GM23338 (cell line): ENCODE measurements around the gene STX4. TPM values are rescaled to one million over a fixed set of nuclear protein-coding genes. Genes with fewer than 3 reads are reported as not detected.

ENCODE experiments used
- ATAC-seq: fragments of 200-7000 bp; cut with Tn5 transposase; 3 replicates; pipeline ENCODE4 v1.9.1; 2020
- DNase-seq: peaks from one replicate; pipeline ENCODE4 v3.0.0-alpha.2; 2015; ENCODE audit warnings: low spot score
- H2AFZ ChIP-seq: fragments of 200-600 bp; sonication (generic); 2 replicates; pipeline ENCODE4 v1.8.0; 2016; ENCODE audit warnings: antibody characterized with exemption, mild to moderate bottlenecking, moderate library complexity
- H3F3A ChIP-seq: fragments of 200-600 bp; sonication (generic); replicated peaks from 2 replicates; pipeline ENCODE4 v1.8.0; 2017; ENCODE audit warnings: antibody characterized with exemption, mixed run types, low read depth
- H3K27ac ChIP-seq: fragments of 200-600 bp; sonication (generic); 2 replicates; pipeline ENCODE4 v1.6.1; 2016; ENCODE audit warnings: low read depth
- H3K27me3 ChIP-seq: fragments of 200-600 bp; sonication (generic); 2 replicates; pipeline ENCODE4 v1.8.0; 2016; ENCODE audit warnings: mild to moderate bottlenecking, mixed run types, moderate library complexity; ENCODE audit not compliant: insufficient read depth
- H3K36me3 ChIP-seq: fragments of 200-600 bp; sonication (generic); 2 replicates; pipeline ENCODE4 v1.8.0; 2016; ENCODE audit warnings: mild to moderate bottlenecking; ENCODE audit not compliant: insufficient read depth
- H3K4me1 ChIP-seq: fragments of 200-600 bp; sonication (generic); 2 replicates; pipeline ENCODE4 v1.8.0; 2016; ENCODE audit warnings: mild to moderate bottlenecking, moderate library complexity; ENCODE audit not compliant: insufficient read depth
- H3K4me2 ChIP-seq: fragments of 200-600 bp; sonication (generic); 2 replicates; pipeline ENCODE4 v1.7.1; 2017; ENCODE audit warnings: mixed run types
- H3K4me3 ChIP-seq: fragments of 200-600 bp; sonication (generic); 2 replicates; pipeline ENCODE4 v1.6.1; 2016; ENCODE audit warnings: mixed run types
- H3K79me2 ChIP-seq: fragments of 200-600 bp; sonication (generic); replicated peaks from 2 replicates; pipeline ENCODE4 v1.8.0; 2017; ENCODE audit warnings: mild to moderate bottlenecking; ENCODE audit not compliant: insufficient read depth
- H3K9me2 ChIP-seq: fragments of 200-600 bp; sonication (generic); 2 replicates; pipeline ENCODE4 v1.8.0; 2017; ENCODE audit not compliant: insufficient read depth
- H4K20me1 ChIP-seq: fragments of 200-600 bp; sonication (generic); replicated peaks from 2 replicates; pipeline ENCODE4 v1.8.0; 2017; ENCODE audit warnings: mild to moderate bottlenecking; ENCODE audit not compliant: insufficient read depth
- H3K27ac Mint-ChIP-seq: 2 replicates; pipeline ENCODE4 v1.8.0; 2020; ENCODE audit warnings: inconsistent platforms, mild to moderate bottlenecking, moderate library complexity, mixed read lengths
- H3K27me3 Mint-ChIP-seq: 3 replicates; pipeline ENCODE4 v1.8.0; 2022; ENCODE audit warnings: low read depth, mild to moderate bottlenecking, moderate library complexity, mixed read lengths, inconsistent platforms; ENCODE audit not compliant: insufficient read depth, poor library complexity
- H3K36me3 Mint-ChIP-seq: 3 replicates; pipeline ENCODE4 v1.8.0; 2021; ENCODE audit warnings: low read depth, mild to moderate bottlenecking, inconsistent platforms, moderate library complexity, mixed read lengths
- H3K4me1 Mint-ChIP-seq: 3 replicates; pipeline ENCODE4 v1.8.0; 2020; ENCODE audit warnings: mild to moderate bottlenecking, inconsistent platforms, mixed read lengths
- H3K4me3 Mint-ChIP-seq: 3 replicates; pipeline ENCODE4 v1.8.0; 2021; ENCODE audit warnings: moderate library complexity, mild to moderate bottlenecking, inconsistent platforms, mixed read lengths
- H3K9me3 Mint-ChIP-seq: 3 replicates; pipeline ENCODE4 v1.8.0; 2020; ENCODE audit warnings: moderate library complexity, mild to moderate bottlenecking, inconsistent platforms, mixed read lengths
- CREB1 ChIP-seq: fragments of 250-450 bp; sonication (Bioruptor Pico); IDR thresholded peaks from 2 replicates; pipeline ENCODE4 v1.5.0; 2020; ENCODE audit warnings: low read depth, mild to moderate bottlenecking, moderate library complexity
- EZH2 ChIP-seq: fragments of 200-600 bp; sonication (generic); IDR thresholded peaks from one replicate; pipeline ENCODE4 v1.8.0; 2017; ENCODE audit warnings: antibody characterized with exemption, mild to moderate bottlenecking, low read depth; ENCODE audit not compliant: unreplicated experiment
- EZH2phosphoT487 ChIP-seq: fragments of 200-600 bp; sonication (generic); IDR thresholded peaks from one replicate; pipeline ENCODE4 v1.8.1; 2018; ENCODE audit warnings: antibody characterized with exemption; ENCODE audit not compliant: unreplicated experiment
- JUNB ChIP-seq: IDR thresholded peaks from one replicate; pipeline ENCODE4 v1.6.1; 2016; ENCODE audit warnings: antibody characterized with exemption; ENCODE audit not compliant: unreplicated experiment
- NANOG ChIP-seq: IDR thresholded peaks from 2 replicates; pipeline ENCODE4 v1.6.1; 2016; ENCODE audit warnings: antibody characterized with exemption, borderline replicate concordance
- POLR2AphosphoS5 ChIP-seq: IDR thresholded peaks from 2 replicates; pipeline ENCODE4 v1.6.1; 2016; ENCODE audit warnings: antibody characterized with exemption, low read depth
- STAT1 ChIP-seq: IDR thresholded peaks from one replicate; pipeline ENCODE4 v1.6.1; 2016; ENCODE audit warnings: antibody characterized with exemption; ENCODE audit not compliant: unreplicated experiment
- ZNF114 ChIP-seq: fragments of 250-450 bp; sonication (Bioruptor Pico); IDR thresholded peaks from 2 replicates; pipeline ENCODE4 v1.5.0; 2020; ENCODE audit warnings: mild to moderate bottlenecking, moderate library complexity
- ZNF331 ChIP-seq: fragments of 250-450 bp; sonication (Bioruptor Pico); IDR thresholded peaks from 2 replicates; pipeline ENCODE4 v1.5.0; 2020; ENCODE audit warnings: low read depth, mild to moderate bottlenecking, moderate library complexity
- polyA plus RNA-seq: library from polyadenylated mRNA; unstranded; fragments of >200 nt; fragmentation: Nextera tagmentation; extraction: Ambion mirVana; gene quantifications from 2 replicates; pipeline ENCODE4 v1.2.1, GENCODE V29; 2016
- total RNA-seq: library from RNA; depleted of rRNA; stranded (reverse); fragments of >200 nt; shearing (Covaris generic); gene quantifications from 2 replicates; pipeline ENCODE4 v1.2.3, GENCODE V29; 2014
- TF ChIP-seq, protein P1 (sequence below): fragments of 250-450 bp; sonication (Bioruptor Pico); IDR thresholded peaks from 2 replicates; pipeline ENCODE4 v1.5.0; 2020; ENCODE audit warnings: mild to moderate bottlenecking, moderate library complexity
- TF ChIP-seq, protein P2 (sequence below): IDR thresholded peaks from 2 replicates; pipeline ENCODE4 v1.6.1; 2016; ENCODE audit warnings: antibody characterized with exemption
- TF ChIP-seq, protein P3 (sequence below): IDR thresholded peaks from one replicate; pipeline ENCODE4 v1.6.1; 2018; ENCODE audit warnings: antibody characterized with exemption; ENCODE audit not compliant: unreplicated experiment
- TF ChIP-seq, protein P4 (sequence below), 2 experiments: fragments of 200-600 bp in 1 of 2; sonication (generic) in 1 of 2; conservative IDR thresholded peaks; 2 replicates each; pipeline versions ENCODE4 v1.5.1 to v1.6.1; 2016 to 2017; ENCODE audit warnings: antibody characterized with exemption in 2 of 2, low read depth in 2 of 2, mild to moderate bottlenecking in 2 of 2, moderate library complexity in 1 of 2

Gene STX4
- total and polyA plus RNA-seq, 2 experiments from 2014 or later = 13.0 to 39.3 TPM

DNA sequence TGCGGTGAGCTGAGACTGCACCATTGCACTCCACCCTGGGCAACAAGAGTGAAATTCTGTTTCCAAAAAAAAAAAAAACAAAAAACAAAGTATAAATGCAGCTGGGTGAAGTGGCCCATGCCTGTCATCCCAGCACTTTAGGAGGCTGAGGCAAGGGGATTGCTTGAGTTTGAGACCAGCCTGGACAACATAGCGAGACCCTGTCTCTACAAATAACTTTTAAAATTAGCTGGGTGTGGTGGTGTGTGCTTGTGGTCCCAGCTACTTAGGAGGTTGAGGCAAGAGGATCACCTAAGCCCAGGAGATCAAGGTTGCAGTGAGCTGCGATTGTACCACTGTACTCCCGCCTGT, 10.1 kb upstream of the STX4 start:
- no peak overlapping the region for H3K4me2 ChIP-seq

More for the DNA sequence above, 10.1 kb upstream of the STX4 start:
- Mint-ChIP-seq H3K4me3 (no peak overlapping the region), H3K9me3 (no peaks in the 10 kb centered on the region), H3K27me3 (peaks cover 6% of the 10 kb centered on the region), H3K27ac (no peak overlapping the region), H3K4me1 (peaks cover 5% of the 10 kb centered on the region; the same call in 2 of the 3 replicates), H3K36me3 (no peaks in the 10 kb centered on the region)
- TF ChIP-seq, protein P1, sequence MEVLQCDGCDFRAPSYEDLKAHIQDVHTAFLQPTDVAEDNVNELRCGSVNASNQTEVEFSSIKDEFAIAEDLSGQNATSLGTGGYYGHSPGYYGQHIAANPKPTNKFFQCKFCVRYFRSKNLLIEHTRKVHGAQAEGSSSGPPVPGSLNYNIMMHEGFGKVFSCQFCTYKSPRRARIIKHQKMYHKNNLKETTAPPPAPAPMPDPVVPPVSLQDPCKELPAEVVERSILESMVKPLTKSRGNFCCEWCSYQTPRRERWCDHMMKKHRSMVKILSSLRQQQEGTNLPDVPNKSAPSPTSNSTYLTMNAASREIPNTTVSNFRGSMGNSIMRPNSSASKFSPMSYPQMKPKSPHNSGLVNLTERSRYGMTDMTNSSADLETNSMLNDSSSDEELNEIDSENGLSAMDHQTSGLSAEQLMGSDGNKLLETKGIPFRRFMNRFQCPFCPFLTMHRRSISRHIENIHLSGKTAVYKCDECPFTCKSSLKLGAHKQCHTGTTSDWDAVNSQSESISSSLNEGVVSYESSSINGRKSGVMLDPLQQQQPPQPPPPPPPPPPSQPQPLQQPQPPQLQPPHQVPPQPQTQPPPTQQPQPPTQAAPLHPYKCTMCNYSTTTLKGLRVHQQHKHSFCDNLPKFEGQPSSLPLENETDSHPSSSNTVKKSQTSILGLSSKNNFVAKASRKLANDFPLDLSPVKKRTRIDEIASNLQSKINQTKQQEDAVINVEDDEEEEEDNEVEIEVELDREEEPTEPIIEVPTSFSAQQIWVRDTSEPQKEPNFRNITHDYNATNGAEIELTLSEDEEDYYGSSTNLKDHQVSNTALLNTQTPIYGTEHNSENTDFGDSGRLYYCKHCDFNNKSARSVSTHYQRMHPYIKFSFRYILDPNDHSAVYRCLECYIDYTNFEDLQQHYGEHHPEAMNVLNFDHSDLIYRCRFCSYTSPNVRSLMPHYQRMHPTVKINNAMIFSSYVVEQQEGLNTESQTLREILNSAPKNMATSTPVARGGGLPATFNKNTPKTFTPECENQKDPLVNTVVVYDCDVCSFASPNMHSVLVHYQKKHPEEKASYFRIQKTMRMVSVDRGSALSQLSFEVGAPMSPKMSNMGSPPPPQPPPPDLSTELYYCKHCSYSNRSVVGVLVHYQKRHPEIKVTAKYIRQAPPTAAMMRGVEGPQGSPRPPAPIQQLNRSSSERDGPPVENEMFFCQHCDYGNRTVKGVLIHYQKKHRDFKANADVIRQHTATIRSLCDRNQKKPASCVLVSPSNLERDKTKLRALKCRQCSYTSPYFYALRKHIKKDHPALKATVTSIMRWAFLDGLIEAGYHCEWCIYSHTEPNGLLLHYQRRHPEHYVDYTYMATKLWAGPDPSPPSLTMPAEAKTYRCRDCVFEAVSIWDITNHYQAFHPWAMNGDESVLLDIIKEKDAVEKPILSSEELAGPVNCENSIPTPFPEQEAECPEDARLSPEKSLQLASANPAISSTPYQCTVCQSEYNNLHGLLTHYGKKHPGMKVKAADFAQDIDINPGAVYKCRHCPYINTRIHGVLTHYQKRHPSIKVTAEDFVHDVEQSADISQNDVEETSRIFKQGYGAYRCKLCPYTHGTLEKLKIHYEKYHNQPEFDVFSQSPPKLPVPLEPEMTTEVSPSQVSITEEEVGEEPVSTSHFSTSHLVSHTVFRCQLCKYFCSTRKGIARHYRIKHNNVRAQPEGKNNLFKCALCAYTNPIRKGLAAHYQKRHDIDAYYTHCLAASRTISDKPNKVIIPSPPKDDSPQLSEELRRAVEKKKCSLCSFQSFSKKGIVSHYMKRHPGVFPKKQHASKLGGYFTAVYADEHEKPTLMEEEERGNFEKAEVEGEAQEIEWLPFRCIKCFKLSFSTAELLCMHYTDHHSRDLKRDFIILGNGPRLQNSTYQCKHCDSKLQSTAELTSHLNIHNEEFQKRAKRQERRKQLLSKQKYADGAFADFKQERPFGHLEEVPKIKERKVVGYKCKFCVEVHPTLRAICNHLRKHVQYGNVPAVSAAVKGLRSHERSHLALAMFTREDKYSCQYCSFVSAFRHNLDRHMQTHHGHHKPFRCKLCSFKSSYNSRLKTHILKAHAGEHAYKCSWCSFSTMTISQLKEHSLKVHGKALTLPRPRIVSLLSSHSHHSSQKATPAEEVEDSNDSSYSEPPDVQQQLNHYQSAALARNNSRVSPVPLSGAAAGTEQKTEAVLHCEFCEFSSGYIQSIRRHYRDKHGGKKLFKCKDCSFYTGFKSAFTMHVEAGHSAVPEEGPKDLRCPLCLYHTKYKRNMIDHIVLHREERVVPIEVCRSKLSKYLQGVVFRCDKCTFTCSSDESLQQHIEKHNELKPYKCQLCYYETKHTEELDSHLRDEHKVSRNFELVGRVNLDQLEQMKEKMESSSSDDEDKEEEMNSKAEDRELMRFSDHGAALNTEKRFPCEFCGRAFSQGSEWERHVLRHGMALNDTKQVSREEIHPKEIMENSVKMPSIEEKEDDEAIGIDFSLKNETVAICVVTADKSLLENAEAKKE (CRISPR knock-in tag) = no peak
- TF ChIP-seq JUNB (no peak), EZH2phosphoT487 (no peak), ZNF114 (CRISPR knock-in tag) (no peak), NANOG (no peak), ZNF331 (no peak), EZH2 (no peak), CREB1 (no peak), POLR2AphosphoS5 (no peak), STAT1 (no peak)
- TF ChIP-seq, protein P2, sequence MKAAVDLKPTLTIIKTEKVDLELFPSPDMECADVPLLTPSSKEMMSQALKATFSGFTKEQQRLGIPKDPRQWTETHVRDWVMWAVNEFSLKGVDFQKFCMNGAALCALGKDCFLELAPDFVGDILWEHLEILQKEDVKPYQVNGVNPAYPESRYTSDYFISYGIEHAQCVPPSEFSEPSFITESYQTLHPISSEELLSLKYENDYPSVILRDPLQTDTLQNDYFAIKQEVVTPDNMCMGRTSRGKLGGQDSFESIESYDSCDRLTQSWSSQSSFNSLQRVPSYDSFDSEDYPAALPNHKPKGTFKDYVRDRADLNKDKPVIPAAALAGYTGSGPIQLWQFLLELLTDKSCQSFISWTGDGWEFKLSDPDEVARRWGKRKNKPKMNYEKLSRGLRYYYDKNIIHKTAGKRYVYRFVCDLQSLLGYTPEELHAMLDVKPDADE = no peak
- TF ChIP-seq, protein P3, sequence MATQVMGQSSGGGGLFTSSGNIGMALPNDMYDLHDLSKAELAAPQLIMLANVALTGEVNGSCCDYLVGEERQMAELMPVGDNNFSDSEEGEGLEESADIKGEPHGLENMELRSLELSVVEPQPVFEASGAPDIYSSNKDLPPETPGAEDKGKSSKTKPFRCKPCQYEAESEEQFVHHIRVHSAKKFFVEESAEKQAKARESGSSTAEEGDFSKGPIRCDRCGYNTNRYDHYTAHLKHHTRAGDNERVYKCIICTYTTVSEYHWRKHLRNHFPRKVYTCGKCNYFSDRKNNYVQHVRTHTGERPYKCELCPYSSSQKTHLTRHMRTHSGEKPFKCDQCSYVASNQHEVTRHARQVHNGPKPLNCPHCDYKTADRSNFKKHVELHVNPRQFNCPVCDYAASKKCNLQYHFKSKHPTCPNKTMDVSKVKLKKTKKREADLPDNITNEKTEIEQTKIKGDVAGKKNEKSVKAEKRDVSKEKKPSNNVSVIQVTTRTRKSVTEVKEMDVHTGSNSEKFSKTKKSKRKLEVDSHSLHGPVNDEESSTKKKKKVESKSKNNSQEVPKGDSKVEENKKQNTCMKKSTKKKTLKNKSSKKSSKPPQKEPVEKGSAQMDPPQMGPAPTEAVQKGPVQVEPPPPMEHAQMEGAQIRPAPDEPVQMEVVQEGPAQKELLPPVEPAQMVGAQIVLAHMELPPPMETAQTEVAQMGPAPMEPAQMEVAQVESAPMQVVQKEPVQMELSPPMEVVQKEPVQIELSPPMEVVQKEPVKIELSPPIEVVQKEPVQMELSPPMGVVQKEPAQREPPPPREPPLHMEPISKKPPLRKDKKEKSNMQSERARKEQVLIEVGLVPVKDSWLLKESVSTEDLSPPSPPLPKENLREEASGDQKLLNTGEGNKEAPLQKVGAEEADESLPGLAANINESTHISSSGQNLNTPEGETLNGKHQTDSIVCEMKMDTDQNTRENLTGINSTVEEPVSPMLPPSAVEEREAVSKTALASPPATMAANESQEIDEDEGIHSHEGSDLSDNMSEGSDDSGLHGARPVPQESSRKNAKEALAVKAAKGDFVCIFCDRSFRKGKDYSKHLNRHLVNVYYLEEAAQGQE = no peak
- TF ChIP-seq, protein P4, sequence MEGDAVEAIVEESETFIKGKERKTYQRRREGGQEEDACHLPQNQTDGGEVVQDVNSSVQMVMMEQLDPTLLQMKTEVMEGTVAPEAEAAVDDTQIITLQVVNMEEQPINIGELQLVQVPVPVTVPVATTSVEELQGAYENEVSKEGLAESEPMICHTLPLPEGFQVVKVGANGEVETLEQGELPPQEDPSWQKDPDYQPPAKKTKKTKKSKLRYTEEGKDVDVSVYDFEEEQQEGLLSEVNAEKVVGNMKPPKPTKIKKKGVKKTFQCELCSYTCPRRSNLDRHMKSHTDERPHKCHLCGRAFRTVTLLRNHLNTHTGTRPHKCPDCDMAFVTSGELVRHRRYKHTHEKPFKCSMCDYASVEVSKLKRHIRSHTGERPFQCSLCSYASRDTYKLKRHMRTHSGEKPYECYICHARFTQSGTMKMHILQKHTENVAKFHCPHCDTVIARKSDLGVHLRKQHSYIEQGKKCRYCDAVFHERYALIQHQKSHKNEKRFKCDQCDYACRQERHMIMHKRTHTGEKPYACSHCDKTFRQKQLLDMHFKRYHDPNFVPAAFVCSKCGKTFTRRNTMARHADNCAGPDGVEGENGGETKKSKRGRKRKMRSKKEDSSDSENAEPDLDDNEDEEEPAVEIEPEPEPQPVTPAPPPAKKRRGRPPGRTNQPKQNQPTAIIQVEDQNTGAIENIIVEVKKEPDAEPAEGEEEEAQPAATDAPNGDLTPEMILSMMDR (conservative IDR thresholded peaks at IDR 0.05; ENCODE audit: low read depth in 2 of 2) = no peak
- Histone ChIP-seq H3K27me3 (no peaks in the 10 kb centered on the region), H3K79me2 (no peaks in the 10 kb centered on the region), H2AFZ (no peak overlapping the region), H3K4me3 (no peak overlapping the region), H3F3A (no peaks in the 10 kb centered on the region), H3K27ac (no peak overlapping the region), H3K9me2 (no peaks in the 10 kb centered on the region), H4K20me1 (no peaks in the 10 kb centered on the region), H3K36me3 (no peaks in the 10 kb centered on the region), H3K4me1 (no peaks in the 10 kb centered on the region; the same call in 1 of the 2 replicates)
- no peak for DNase-seq
- no peak for ATAC-seq
